Right lobe of liver (tissue), 6 donors: ENCODE measurements around the gene EML5. TPM values are rescaled to one million over a fixed set of nuclear protein-coding genes. Genes with fewer than 3 reads are reported as not detected.
A peak's percentile ranks its signal among the peaks of the same experiment; 100 is the strongest.

ENCODE experiments used
- ATAC-seq, 4 donors: fragments of 200-7000 bp; cut with Tn5 transposase; one replicate each; pipeline ENCODE4 v1.9.1; 2020; ENCODE audit warnings: mild to moderate bottlenecking in 4 of 4, moderate library complexity in 4 of 4
- DNase-seq, 3 donors: peaks; one replicate each; pipeline ENCODE4 v3.0.0-alpha.2; 2020
- H3K27ac ChIP-seq, 3 donors: fragments of 200-600 bp; one replicate each; pipeline ENCODE4 v1.8.0; 2022
- H3K27me3 ChIP-seq, 2 donors: fragments of 200-600 bp; one replicate each; pipeline ENCODE4 v1.8.0; 2022
- H3K36me3 ChIP-seq, 4 donors: fragments of 200-600 bp; sonication (generic) in 1 of 4; one replicate each; pipeline versions ENCODE4 v1.5.1 to v1.8.0; 2017 to 2022; ENCODE audit warnings: control low read depth in 1 of 4
- H3K4me1 ChIP-seq, 4 donors: fragments of 200-600 bp; sonication (generic) in 1 of 4; one replicate each; pipeline versions ENCODE4 v1.5.1 to v1.8.0; 2017 to 2022; ENCODE audit warnings: control low read depth in 1 of 4
- H3K4me3 ChIP-seq, 3 donors: fragments of 200-600 bp; one replicate each; pipeline ENCODE4 v1.8.0; 2022
- H3K9me3 ChIP-seq, 4 donors: fragments of 200-600 bp; sonication (generic) in 1 of 4; one replicate each; pipeline versions ENCODE4 v1.5.1 to v1.8.0; 2017 to 2022; ENCODE audit warnings: control low read depth in 1 of 4
- POLR2A ChIP-seq: fragments of 450-650 bp; IDR thresholded peaks from one replicate; pipeline ENCODE4 v1.6.1; 2017; ENCODE audit warnings: antibody characterized with exemption, mild to moderate bottlenecking
- WGBS: methylation state at CpG from one replicate; pipeline ENCODE4 v1.1.6; 2018; ENCODE audit warnings: low coverage, low lambda C conversion rate; ENCODE audit not compliant: insufficient coverage; ENCODE audit errors: missing lambda C conversion rate; 5-methylcytosine and 5-hydroxymethylcytosine counted together
- intact Hi-C, 2 donors: fragments of 100-400 bp; cut with DNase I; formaldehyde crosslinking; loops; one replicate each; pipeline versions ENCODE4 v1.11.2 to v1.14.1; 2022
- total RNA-seq, 6 experiments: library from RNA; depleted of rRNA in 2 of 6; stranded (reverse); fragments of >200 nt in 2 of 6; fragmentation: NEBNext Ultra II Directional in 3 of 6; extraction: Animal tissue kit (Norgen Biotek cat#: 25700) in 3 of 6; gene quantifications; one replicate each; pipeline versions ENCODE4 v1.1.0 to v1.2.4, GENCODE V29; 2016 to 2023
- TF ChIP-seq, protein P1 (sequence below), 4 donors: fragments of 200-600 bp in 3 of 4; fragments of 450-650 bp in 1 of 4; IDR thresholded peaks; one replicate each; pipeline versions ENCODE4 v1.5.1 to v1.8.0; 2016 to 2022; ENCODE audit warnings: antibody characterized with exemption in 4 of 4, mild to moderate bottlenecking in 2 of 4
- donor health status: DM: no; HTN: yes; CAD: no.
- donor health status: DM: no; HTN: no; CAD: no.
- donor health status: DM: no; HTN: no; CAD: no.
- donor health status: DM: no; HTN: yes; CAD: no.
- donor health status: DM: no; HTN: yes; CAD: no.

The EML5 gene
- total RNA-seq, 6 experiments from 2014 or later = 0.07 to 1.7 (median 0.24) TPM

DNA sequence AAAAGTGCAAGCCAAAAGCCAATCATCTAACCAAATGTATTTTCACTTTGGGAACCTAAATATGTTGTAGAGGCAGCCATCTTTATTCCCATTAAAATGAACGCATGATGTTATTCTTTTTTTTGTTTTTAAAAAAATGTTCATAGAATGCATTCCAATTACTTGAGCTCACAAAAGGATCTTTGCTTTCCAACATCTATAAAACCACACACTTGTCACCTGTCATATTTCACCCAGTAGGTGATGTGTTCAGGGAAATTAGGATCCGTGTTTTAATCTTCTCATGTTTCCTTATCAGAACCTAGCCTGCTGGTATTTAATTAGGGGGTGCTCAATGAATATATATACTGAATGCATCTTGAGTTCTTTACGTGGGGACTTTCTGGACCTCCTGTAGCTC lies 45.3 kb upstream of the EML5 start:
- Histone ChIP-seq H3K4me3 (no peak overlapping the region), H3K36me3 (peaks cover 0 to 5% (median 2%) of the 10 kb centered on the region in 4 donors), H3K9me3 (no peaks in the 10 kb centered on the region), H3K27me3 (no peaks in the 10 kb centered on the region), H3K27ac (no peak overlapping the region), H3K4me1 (peaks cover 0 to 20% (median 5%) of the 10 kb centered on the region in 4 donors)
- 100% methylated on average over 3 of the region's 3 CpGs for WGBS
- ATAC-seq (no peak), DNase-seq (no peak)
- TF ChIP-seq, protein P1, sequence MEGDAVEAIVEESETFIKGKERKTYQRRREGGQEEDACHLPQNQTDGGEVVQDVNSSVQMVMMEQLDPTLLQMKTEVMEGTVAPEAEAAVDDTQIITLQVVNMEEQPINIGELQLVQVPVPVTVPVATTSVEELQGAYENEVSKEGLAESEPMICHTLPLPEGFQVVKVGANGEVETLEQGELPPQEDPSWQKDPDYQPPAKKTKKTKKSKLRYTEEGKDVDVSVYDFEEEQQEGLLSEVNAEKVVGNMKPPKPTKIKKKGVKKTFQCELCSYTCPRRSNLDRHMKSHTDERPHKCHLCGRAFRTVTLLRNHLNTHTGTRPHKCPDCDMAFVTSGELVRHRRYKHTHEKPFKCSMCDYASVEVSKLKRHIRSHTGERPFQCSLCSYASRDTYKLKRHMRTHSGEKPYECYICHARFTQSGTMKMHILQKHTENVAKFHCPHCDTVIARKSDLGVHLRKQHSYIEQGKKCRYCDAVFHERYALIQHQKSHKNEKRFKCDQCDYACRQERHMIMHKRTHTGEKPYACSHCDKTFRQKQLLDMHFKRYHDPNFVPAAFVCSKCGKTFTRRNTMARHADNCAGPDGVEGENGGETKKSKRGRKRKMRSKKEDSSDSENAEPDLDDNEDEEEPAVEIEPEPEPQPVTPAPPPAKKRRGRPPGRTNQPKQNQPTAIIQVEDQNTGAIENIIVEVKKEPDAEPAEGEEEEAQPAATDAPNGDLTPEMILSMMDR (IDR thresholded peaks at IDR 0.05) = no peak
- no peak for TF ChIP-seq POLR2A
- intact Hi-C loops = no loop called here

DNA sequence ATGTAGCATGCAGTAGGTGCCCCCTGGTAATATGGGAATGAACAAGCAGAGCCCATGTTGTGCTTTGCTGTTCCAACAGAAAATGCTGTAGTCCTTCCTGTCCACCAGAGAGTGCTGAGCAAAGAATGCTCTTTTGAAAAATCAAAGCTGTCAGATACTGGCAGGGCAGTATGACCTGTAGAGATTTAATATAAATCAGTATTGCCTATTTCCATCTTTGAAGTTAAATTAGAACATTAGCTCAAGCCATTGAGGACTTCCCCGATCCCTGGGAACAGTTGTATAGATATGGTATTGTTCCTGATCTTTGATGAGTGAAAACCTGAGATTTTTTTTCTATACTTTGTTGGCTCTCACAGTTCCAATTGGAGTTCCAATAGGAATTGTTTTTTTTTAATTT lies 44.7 kb upstream of the EML5 start:
- Histone ChIP-seq H3K27me3 (no peaks in the 10 kb centered on the region), H3K36me3 (peaks cover 0 to 5% (median 2%) of the 10 kb centered on the region in 4 donors), H3K9me3 (no peaks in the 10 kb centered on the region), H3K4me3 (no peak overlapping the region), H3K27ac (no peak overlapping the region), H3K4me1 (peaks cover 0 to 20% (median 5%) of the 10 kb centered on the region in 4 donors)
- DNase-seq = no peak
- 100% methylated on average over 1 of the region's 1 CpG for WGBS
- intact Hi-C loops = no loop called here
- TF ChIP-seq, protein P1 (IDR thresholded peaks at IDR 0.05) = no peak
- no peak for TF ChIP-seq POLR2A
- no peak for ATAC-seq

DNA sequence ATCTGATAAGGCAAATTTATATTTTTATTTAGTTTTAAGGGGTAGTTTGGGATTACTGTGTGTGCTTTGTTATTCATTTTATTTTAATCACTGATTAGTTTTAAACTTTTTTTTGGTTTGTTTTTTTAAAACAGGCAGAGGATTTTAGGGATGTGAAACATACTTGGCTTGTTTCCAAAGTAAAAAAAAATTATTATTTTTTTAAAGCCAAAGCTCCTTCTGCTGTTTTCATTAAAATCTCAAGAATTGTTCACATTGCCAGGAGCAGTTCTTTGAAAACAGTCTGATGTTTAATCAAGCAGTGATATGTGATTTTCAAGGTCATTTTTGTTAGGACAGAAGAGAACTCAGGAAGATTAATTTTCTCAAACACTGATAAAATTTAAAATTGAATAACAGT lies 42.9 kb upstream of the EML5 start:
- intact Hi-C loops = no loop called here
- H3K36me3 ChIP-seq = no peaks in the 10 kb centered on the region
- no peaks in the 10 kb centered on the region for H3K9me3 ChIP-seq
- peaks cover 0 to 20% (median 5%) of the 10 kb centered on the region in 4 donors for H3K4me1 ChIP-seq
- no peaks in the 10 kb centered on the region for H3K27me3 ChIP-seq
- ATAC-seq (no peak), DNase-seq (no peak)
- TF ChIP-seq, protein P1 (IDR thresholded peaks at IDR 0.05) = no peak
- no peak for TF ChIP-seq POLR2A
- no peak overlapping the region for H3K27ac ChIP-seq
- no peak overlapping the region for H3K4me3 ChIP-seq

- H3K36me3 ChIP-seq = no peaks in the 10 kb centered on the region
- no peak for DNase-seq
- no peak overlapping the region for H3K4me3 ChIP-seq
- peak in 3 of 4 donors; percentile 27 to 79 (median 55) for ATAC-seq
- intact Hi-C loops = no loop called here
- H3K27ac ChIP-seq = no peak overlapping the region
- no peaks in the 10 kb centered on the region for H3K27me3 ChIP-seq
- no peaks in the 10 kb centered on the region for H3K9me3 ChIP-seq
- TF ChIP-seq, protein P1 (IDR thresholded peaks at IDR 0.05) = no peak
- TF ChIP-seq POLR2A = no peak
- H3K4me1 ChIP-seq = peaks cover 0 to 22% (median 5%) of the 10 kb centered on the region in 4 donors
These were observed 42.2 kb upstream of the EML5 start for GRCh38 chr14:88834883-88835431.

- TF ChIP-seq, protein P1 (IDR thresholded peaks at IDR 0.05) = no peak
- no peak for TF ChIP-seq POLR2A
- intact Hi-C loops = no loop called here
- ATAC-seq = no peak
These were observed 38.5 kb upstream of the EML5 start for GRCh38 chr14:88831284-88831683.

More at GRCh38 chr14:88831284-88831683, 38.5 kb upstream of the EML5 start:
- H3K27me3 ChIP-seq = no peaks in the 10 kb centered on the region
- H3K36me3 ChIP-seq = no peaks in the 10 kb centered on the region
- no peaks in the 10 kb centered on the region for H3K9me3 ChIP-seq
- H3K4me1 ChIP-seq = peaks cover 0 to 37% (median 7%) of the 10 kb centered on the region in 4 donors
- DNase-seq = no peak
- H3K4me3 ChIP-seq = no peak overlapping the region
- H3K27ac ChIP-seq = no peak overlapping the region
